ENCODE data around the gene RBPMS2. TPM values are rescaled to one million over a fixed set of nuclear protein-coding genes. Genes with fewer than 3 reads are reported as not detected.

The RBPMS2 gene
- total RNA-seq, 2 experiments from 2014 or later = not detected

DNA sequence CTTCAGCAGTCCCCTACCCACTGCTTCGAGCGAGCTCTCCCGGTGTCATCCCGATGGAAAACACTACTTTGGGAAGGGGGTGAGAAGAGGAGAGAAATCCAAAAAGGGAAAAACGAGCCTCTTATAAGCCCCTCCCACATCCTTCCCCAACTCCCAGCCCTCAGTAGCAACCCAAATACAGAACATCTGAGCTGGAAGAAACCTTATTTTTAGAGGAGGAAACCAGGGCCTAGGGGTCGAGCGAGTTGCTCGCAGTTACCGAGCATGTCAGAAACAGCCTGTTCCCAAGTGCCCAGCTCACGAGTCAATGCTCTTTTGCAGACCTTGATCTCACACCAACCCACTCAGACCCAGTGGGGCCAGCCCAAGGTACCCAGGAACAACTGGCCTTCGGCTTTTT, 14.2 kb downstream of the RBPMS2 start:
- H3K4me3 ChIP-seq (ENCODE audit: low read length) = no peak overlapping the region
- TF ChIP-seq, protein P1, sequence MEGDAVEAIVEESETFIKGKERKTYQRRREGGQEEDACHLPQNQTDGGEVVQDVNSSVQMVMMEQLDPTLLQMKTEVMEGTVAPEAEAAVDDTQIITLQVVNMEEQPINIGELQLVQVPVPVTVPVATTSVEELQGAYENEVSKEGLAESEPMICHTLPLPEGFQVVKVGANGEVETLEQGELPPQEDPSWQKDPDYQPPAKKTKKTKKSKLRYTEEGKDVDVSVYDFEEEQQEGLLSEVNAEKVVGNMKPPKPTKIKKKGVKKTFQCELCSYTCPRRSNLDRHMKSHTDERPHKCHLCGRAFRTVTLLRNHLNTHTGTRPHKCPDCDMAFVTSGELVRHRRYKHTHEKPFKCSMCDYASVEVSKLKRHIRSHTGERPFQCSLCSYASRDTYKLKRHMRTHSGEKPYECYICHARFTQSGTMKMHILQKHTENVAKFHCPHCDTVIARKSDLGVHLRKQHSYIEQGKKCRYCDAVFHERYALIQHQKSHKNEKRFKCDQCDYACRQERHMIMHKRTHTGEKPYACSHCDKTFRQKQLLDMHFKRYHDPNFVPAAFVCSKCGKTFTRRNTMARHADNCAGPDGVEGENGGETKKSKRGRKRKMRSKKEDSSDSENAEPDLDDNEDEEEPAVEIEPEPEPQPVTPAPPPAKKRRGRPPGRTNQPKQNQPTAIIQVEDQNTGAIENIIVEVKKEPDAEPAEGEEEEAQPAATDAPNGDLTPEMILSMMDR (IDR thresholded peaks at IDR 0.05) = no peak
- H3K36me3 ChIP-seq (ENCODE audit: insufficient read depth, low read length) = no peaks in the 10 kb centered on the region
- intact Hi-C loops (cut with DNase I, micrococcal nuclease) = no loop called here
- DNase-seq = no peak
- H3K27me3 ChIP-seq (ENCODE audit: control insufficient read depth in 1 of 2, insufficient read depth in 2 of 2, low read length in 2 of 2) = no peaks in the 10 kb centered on the region
- Mint-ChIP-seq H3K9me3 (no peaks in the 10 kb centered on the region), H3K4me1 (ENCODE audit: low read depth) (no peaks in the 10 kb centered on the region), H3K36me3 (ENCODE audit: low read depth) (no peaks in the 10 kb centered on the region), H3K27me3 (no peaks in the 10 kb centered on the region), H3K27ac (no peak overlapping the region), H3K4me3 (no peak overlapping the region)
- H3K9me3 ChIP-seq (ENCODE audit: control insufficient read depth in 1 of 2, insufficient read depth in 1 of 2, low read length in 2 of 2) = no peaks in the 10 kb centered on the region
- no peak overlapping the region for H3K27ac ChIP-seq (ENCODE audit: low read depth in 1 of 2, low read length in 2 of 2)
- POLR2A ChIA-PET = no interaction called here
- H3K4me1 ChIP-seq (ENCODE audit: insufficient read depth, low read length) = no peaks in the 10 kb centered on the region
- no peak for ATAC-seq (ENCODE audit: poor library complexity)
- CTCF ChIA-PET = no interaction called here

DNA sequence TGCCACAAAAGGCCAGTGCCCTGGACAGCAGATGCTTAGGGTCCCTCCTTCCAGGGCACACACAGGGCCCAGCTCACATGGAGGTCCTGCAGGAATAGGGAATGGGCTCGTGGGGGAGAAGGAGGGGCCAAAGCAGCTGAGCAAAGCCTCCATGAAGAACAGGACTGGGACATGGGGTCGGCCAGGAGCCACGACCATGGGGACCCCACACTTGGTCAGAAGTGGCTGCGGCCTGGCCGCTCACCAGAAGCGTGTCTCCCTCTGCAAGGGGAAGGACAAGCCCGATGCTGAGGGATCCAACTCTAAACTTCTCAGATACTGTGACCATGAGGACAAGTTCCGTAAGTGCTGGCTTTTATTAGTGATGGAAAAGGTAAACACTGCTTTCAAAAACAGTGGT, 15.3 kb downstream of the RBPMS2 start:
- ATAC-seq (ENCODE audit: poor library complexity) (no peak), DNase-seq (no peak)
- H3K36me3 Mint-ChIP-seq (ENCODE audit: low read depth) = no peaks in the 10 kb centered on the region
- no peak overlapping the region for H3K27ac Mint-ChIP-seq
- POLR2A ChIA-PET = interaction anchor here (1.2 kb wide), 1 partner anchor 134 kb away, joined by 3 read pairs; no protein-coding TSS in a partner anchor
- H3K27ac ChIP-seq (ENCODE audit: low read depth in 1 of 2, low read length in 2 of 2) = no peak overlapping the region
- H3K27me3 ChIP-seq (ENCODE audit: control insufficient read depth in 1 of 2, insufficient read depth in 2 of 2, low read length in 2 of 2) = no peaks in the 10 kb centered on the region
- no peaks in the 10 kb centered on the region for H3K4me1 ChIP-seq (ENCODE audit: insufficient read depth, low read length)
- TF ChIP-seq, protein P1 (IDR thresholded peaks at IDR 0.05) = no peak
- no peak overlapping the region for H3K4me3 ChIP-seq (ENCODE audit: low read length)
- H3K9me3 Mint-ChIP-seq = no peaks in the 10 kb centered on the region
- no peaks in the 10 kb centered on the region for H3K27me3 Mint-ChIP-seq
- intact Hi-C loops (cut with DNase I, micrococcal nuclease) = no loop called here
- H3K4me3 Mint-ChIP-seq = no peak overlapping the region
- H3K36me3 ChIP-seq (ENCODE audit: insufficient read depth, low read length) = no peaks in the 10 kb centered on the region
- H3K9me3 ChIP-seq (ENCODE audit: control insufficient read depth in 1 of 2, insufficient read depth in 1 of 2, low read length in 2 of 2) = no peaks in the 10 kb centered on the region
- CTCF ChIA-PET = interaction anchor here (1.0 kb wide), 1 partner anchor 961 kb away, joined by 3 read pairs; no protein-coding TSS in a partner anchor
- H3K4me1 Mint-ChIP-seq (ENCODE audit: low read depth) = no peaks in the 10 kb centered on the region

DNA sequence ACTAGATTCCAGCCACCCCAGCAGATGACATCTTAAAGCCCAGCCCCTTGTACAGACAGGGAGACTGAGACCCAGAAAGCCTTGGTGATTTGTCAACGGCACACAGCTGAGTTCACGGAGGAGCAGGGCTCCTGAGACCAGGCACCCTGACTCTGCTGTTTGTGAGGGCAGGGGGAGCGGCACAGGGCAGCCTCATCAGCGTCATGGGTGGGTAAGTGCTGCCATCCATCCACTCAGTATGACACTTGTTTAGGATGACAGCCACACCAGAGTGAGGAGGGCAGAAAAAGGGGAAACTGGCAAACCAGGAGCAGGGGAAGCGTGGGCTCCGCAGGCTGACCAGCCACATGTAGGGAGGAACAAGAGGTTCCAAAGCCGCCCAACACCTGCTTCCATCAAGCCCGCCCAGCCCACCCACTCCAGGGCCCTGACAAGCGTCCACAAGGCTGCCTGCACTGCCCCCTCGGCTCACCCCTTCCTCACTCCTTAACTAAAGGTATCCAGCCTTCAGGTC, 19.9 kb downstream of the RBPMS2 start:
- POLR2A ChIA-PET = no interaction called here

More for the DNA sequence above, 19.9 kb downstream of the RBPMS2 start:
- no peaks in the 10 kb centered on the region for H3K36me3 ChIP-seq (ENCODE audit: insufficient read depth, low read length)
- H3K4me3 Mint-ChIP-seq = no peak overlapping the region
- no peak overlapping the region for H3K4me3 ChIP-seq (ENCODE audit: low read length)
- H3K27ac ChIP-seq (ENCODE audit: low read depth in 1 of 2, low read length in 2 of 2) = no peak overlapping the region
- no peak for DNase-seq
- no peak overlapping the region for H3K27ac Mint-ChIP-seq
- CTCF ChIA-PET = no interaction called here
- H3K4me1 ChIP-seq (ENCODE audit: insufficient read depth, low read length) = no peaks in the 10 kb centered on the region
- TF ChIP-seq, protein P1 (IDR thresholded peaks at IDR 0.05) = no peak
- no peaks in the 10 kb centered on the region for H3K9me3 Mint-ChIP-seq
- intact Hi-C loops (cut with DNase I, micrococcal nuclease) = no loop called here
- ATAC-seq (ENCODE audit: poor library complexity) = no peak
- H3K27me3 ChIP-seq (ENCODE audit: control insufficient read depth in 1 of 2, insufficient read depth in 2 of 2, low read length in 2 of 2) = no peaks in the 10 kb centered on the region
- no peaks in the 10 kb centered on the region for H3K27me3 Mint-ChIP-seq
- no peaks in the 10 kb centered on the region for H3K36me3 Mint-ChIP-seq (ENCODE audit: low read depth)
- H3K4me1 Mint-ChIP-seq (ENCODE audit: low read depth) = no peaks in the 10 kb centered on the region
- H3K9me3 ChIP-seq (ENCODE audit: control insufficient read depth in 1 of 2, insufficient read depth in 1 of 2, low read length in 2 of 2) = no peaks in the 10 kb centered on the region
